IMR-90 (cell line): ENCODE data around the gene SCAND1.

Experiments
- CEBPB ChIP-seq: IDR thresholded peaks from 2 replicates; pipeline ENCODE4 v1.6.1; 2012; ENCODE audit warnings: low read depth, low read length, improper control_type of control experiment
- CHD1 ChIP-seq: IDR thresholded peaks from 2 replicates; pipeline ENCODE4 v1.6.1; 2012; ENCODE audit warnings: low read depth, low read length, improper control_type of control experiment
- CTCF ChIP-seq: conservative IDR thresholded peaks from 2 replicates; pipeline ENCODE4 v1.5.1; 2012; ENCODE audit warnings: mild to moderate bottlenecking, low read depth, low read length, improper control_type of control experiment
- MAFK ChIP-seq: IDR thresholded peaks from 2 replicates; pipeline ENCODE4 v1.6.1; 2012; ENCODE audit warnings: low read depth, low read length, improper control_type of control experiment
- MAZ ChIP-seq: IDR thresholded peaks from 2 replicates; pipeline ENCODE4 v1.6.1; 2012; ENCODE audit warnings: low read depth, mild to moderate bottlenecking, low read length, improper control_type of control experiment, moderate library complexity, borderline replicate concordance
- NFE2L2 ChIP-seq: fragments of 150-350 bp; IDR thresholded peaks from 2 replicates; pipeline ENCODE4 v1.6.1; 2016; ENCODE audit warnings: low read depth, mild to moderate bottlenecking, low read length
- POLR2A ChIP-seq: IDR thresholded peaks from 2 replicates; pipeline ENCODE4 v1.6.1; 2012; ENCODE audit warnings: mild to moderate bottlenecking, low read depth, low read length
- RAD21 ChIP-seq: IDR thresholded peaks from 2 replicates; pipeline ENCODE4 v1.6.1; 2012; ENCODE audit warnings: low read length, improper control_type of control experiment
- RCOR1 ChIP-seq: IDR thresholded peaks from 2 replicates; pipeline ENCODE4 v1.6.1; 2012; ENCODE audit warnings: mild to moderate bottlenecking, low read length, improper control_type of control experiment; ENCODE audit not compliant: insufficient replicate concordance
- SMC3 ChIP-seq: fragments of 150-350 bp; IDR thresholded peaks from 2 replicates; pipeline ENCODE4 v1.6.1; 2016; ENCODE audit warnings: low read depth, mild to moderate bottlenecking, antibody characterized with exemption, low read length, moderate library complexity
- USF2 ChIP-seq: fragments of 150-350 bp; IDR thresholded peaks from 2 replicates; pipeline ENCODE4 v1.6.1; 2017; ENCODE audit warnings: mild to moderate bottlenecking, antibody characterized with exemption, low read length, low read depth

- no peak for TF ChIP-seq CEBPB
- no peak for TF ChIP-seq MAZ
- no peak for TF ChIP-seq CTCF
- no peak for TF ChIP-seq SMC3
- no peak for TF ChIP-seq POLR2A
- TF ChIP-seq RAD21, result no peak
- no peak for TF ChIP-seq RCOR1
- no peak for TF ChIP-seq NFE2L2
- TF ChIP-seq MAFK, result no peak
- TF ChIP-seq USF2, result no peak
- no peak for TF ChIP-seq CHD1
Observed at GRCh38 chr20:35917077-35917476, 37.2 kb downstream of the SCAND1 start.
